Stimulated activated CD4-positive, alpha-beta T cell treated with anti-CD3 and anti-CD28 coated beads, Interleukin-15, amount 100 ng/mL, for 24 hours (primary cell): ENCODE results near the gene HMCN1.
A peak's percentile ranks its signal among the peaks of the same experiment; 100 is the strongest.

Source experiments
- DNase-seq: peaks from one replicate; pipeline ENCODE4 v3.0.0-alpha.2; 2020

HMCN1 gene

GRCh38 chr1:186044079-186044685 lies 310.0 kb downstream of the HMCN1 start:
- no peak for DNase-seq

GRCh38 chr1:186046437-186047211 lies 312.4 kb downstream of the HMCN1 start:
- no peak for DNase-seq

GRCh38 chr1:186050360-186050759 lies 316.2 kb downstream of the HMCN1 start:
- no peak for DNase-seq

GRCh38 chr1:186054003-186054402 lies 319.8 kb downstream of the HMCN1 start:
- no peak for DNase-seq

GRCh38 chr1:186054932-186055331 lies 320.7 kb downstream of the HMCN1 start:
- no peak for DNase-seq

GRCh38 chr1:186055846-186056245 lies 321.7 kb downstream of the HMCN1 start:
- no peak for DNase-seq

- no peak for DNase-seq
These were observed 322.9 kb downstream of the HMCN1 start for GRCh38 chr1:186057086-186057485.

- DNase-seq = no peak
These were observed 325.1 kb downstream of the HMCN1 start for GRCh38 chr1:186059311-186059710.

GRCh38 chr1:186059752-186060151 lies 325.6 kb downstream of the HMCN1 start:
- DNase-seq = no peak

GRCh38 chr1:186060226-186060625 lies 326.0 kb downstream of the HMCN1 start:
- no peak for DNase-seq

GRCh38 chr1:186063091-186063657 lies 329.0 kb downstream of the HMCN1 start:
- no peak for DNase-seq

- DNase-seq = no peak
These were observed 332.2 kb downstream of the HMCN1 start for GRCh38 chr1:186066411-186066810.

GRCh38 chr1:186073697-186074096 lies 339.5 kb downstream of the HMCN1 start:
- no peak for DNase-seq

- DNase-seq = no peak
These were observed 341.8 kb downstream of the HMCN1 start for GRCh38 chr1:186076006-186076405.

- no peak for DNase-seq
These were observed 344.1 kb downstream of the HMCN1 start for GRCh38 chr1:186078245-186078644.

GRCh38 chr1:186079084-186079684 lies 345.0 kb downstream of the HMCN1 start:
- no peak for DNase-seq

GRCh38 chr1:186082235-186082937 lies 348.2 kb downstream of the HMCN1 start:
- peak; percentile 5 for DNase-seq

GRCh38 chr1:186086583-186086982 lies 352.4 kb downstream of the HMCN1 start:
- no peak for DNase-seq

GRCh38 chr1:186089940-186090339 lies 355.7 kb downstream of the HMCN1 start:
- no peak for DNase-seq

- DNase-seq = no peak
These were observed 357.1 kb downstream of the HMCN1 start for GRCh38 chr1:186091222-186091720.

GRCh38 chr1:186093437-186093836 lies 359.2 kb downstream of the HMCN1 start:
- DNase-seq = no peak

GRCh38 chr1:186094172-186094571 lies 360.0 kb downstream of the HMCN1 start:
- no peak for DNase-seq
